ENCODE data around the gene JAGN1. TPM values are rescaled to one million over a fixed set of nuclear protein-coding genes. Genes with fewer than 3 reads are reported as not detected.

Gene JAGN1
- total and polyA plus RNA-seq, 9 of the 15 experiments (the other 6 are each of a cell fraction or from before 2014, with no cell fraction given) = 31.6 to 77.8 (median 40.3) TPM

DNA sequence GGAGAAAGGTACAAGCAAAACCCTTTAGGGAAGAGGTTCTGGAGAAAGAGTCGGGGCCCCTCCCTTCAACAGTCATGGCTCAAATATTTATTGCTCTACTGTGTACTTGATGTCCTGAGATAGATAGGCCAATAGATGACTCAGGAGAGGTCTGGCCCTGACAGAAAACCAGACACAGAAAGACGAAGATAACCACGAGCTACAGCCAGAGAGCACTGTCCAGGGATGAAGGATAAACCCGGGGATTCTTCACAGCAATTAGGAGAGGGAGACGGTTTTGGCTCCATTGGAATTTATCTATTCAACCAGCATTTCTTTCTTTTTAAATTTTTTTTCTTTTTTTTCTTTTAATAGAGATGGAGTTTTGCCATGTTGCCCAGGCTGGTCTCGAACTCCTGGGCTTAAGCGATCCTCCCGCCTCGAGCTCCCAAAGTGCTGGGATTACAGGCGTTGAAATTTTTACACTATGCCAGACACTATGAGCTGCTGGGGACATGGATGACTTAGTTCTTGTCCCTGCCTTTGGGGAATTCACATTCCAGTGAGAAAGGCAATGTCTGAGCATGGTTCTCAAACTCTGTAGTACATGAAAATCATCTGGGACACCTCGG is 5.8 kb upstream of the JAGN1 start (continued):
- TF ChIP-seq, protein P1, sequence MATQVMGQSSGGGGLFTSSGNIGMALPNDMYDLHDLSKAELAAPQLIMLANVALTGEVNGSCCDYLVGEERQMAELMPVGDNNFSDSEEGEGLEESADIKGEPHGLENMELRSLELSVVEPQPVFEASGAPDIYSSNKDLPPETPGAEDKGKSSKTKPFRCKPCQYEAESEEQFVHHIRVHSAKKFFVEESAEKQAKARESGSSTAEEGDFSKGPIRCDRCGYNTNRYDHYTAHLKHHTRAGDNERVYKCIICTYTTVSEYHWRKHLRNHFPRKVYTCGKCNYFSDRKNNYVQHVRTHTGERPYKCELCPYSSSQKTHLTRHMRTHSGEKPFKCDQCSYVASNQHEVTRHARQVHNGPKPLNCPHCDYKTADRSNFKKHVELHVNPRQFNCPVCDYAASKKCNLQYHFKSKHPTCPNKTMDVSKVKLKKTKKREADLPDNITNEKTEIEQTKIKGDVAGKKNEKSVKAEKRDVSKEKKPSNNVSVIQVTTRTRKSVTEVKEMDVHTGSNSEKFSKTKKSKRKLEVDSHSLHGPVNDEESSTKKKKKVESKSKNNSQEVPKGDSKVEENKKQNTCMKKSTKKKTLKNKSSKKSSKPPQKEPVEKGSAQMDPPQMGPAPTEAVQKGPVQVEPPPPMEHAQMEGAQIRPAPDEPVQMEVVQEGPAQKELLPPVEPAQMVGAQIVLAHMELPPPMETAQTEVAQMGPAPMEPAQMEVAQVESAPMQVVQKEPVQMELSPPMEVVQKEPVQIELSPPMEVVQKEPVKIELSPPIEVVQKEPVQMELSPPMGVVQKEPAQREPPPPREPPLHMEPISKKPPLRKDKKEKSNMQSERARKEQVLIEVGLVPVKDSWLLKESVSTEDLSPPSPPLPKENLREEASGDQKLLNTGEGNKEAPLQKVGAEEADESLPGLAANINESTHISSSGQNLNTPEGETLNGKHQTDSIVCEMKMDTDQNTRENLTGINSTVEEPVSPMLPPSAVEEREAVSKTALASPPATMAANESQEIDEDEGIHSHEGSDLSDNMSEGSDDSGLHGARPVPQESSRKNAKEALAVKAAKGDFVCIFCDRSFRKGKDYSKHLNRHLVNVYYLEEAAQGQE (IDR thresholded peaks at IDR 0.05; ENCODE audit: borderline replicate concordance) = peak; percentile 19; the same call in 1 of the 2 replicates
- TF ChIP-seq, protein P1 (CRISPR knock-in tag; IDR thresholded peaks at IDR 0.05; ENCODE audit: low read depth) = no peak
- TF ChIP-seq ZEB2 (IDR thresholded peaks at IDR 0.05) = no peak
- no peak for TF ChIP-seq YBX1 (IDR thresholded peaks at IDR 0.05)
- TF ChIP-seq PML (IDR thresholded peaks at IDR 0.05; ENCODE audit: low read length) = 0 out of 2 replicates have a peak, but pooled peaks have one; percentile 26
- no peak for TF ChIP-seq HNRNPH1 (optimal IDR thresholded peaks at IDR 0.05; ENCODE audit: low read depth, low read length)
- no peak for TF ChIP-seq HEY1 (CRISPR knock-in tag; IDR thresholded peaks at IDR 0.05; ENCODE audit: borderline replicate concordance)
- TF ChIP-seq, protein P2, sequence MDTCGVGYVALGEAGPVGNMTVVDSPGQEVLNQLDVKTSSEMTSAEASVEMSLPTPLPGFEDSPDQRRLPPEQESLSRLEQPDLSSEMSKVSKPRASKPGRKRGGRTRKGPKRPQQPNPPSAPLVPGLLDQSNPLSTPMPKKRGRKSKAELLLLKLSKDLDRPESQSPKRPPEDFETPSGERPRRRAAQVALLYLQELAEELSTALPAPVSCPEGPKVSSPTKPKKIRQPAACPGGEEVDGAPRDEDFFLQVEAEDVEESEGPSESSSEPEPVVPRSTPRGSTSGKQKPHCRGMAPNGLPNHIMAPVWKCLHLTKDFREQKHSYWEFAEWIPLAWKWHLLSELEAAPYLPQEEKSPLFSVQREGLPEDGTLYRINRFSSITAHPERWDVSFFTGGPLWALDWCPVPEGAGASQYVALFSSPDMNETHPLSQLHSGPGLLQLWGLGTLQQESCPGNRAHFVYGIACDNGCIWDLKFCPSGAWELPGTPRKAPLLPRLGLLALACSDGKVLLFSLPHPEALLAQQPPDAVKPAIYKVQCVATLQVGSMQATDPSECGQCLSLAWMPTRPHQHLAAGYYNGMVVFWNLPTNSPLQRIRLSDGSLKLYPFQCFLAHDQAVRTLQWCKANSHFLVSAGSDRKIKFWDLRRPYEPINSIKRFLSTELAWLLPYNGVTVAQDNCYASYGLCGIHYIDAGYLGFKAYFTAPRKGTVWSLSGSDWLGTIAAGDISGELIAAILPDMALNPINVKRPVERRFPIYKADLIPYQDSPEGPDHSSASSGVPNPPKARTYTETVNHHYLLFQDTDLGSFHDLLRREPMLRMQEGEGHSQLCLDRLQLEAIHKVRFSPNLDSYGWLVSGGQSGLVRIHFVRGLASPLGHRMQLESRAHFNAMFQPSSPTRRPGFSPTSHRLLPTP (IDR thresholded peaks at IDR 0.05; ENCODE audit: borderline replicate concordance, extremely low read depth, insufficient read length) = peak; percentile 37
- TF ChIP-seq, protein P3, sequence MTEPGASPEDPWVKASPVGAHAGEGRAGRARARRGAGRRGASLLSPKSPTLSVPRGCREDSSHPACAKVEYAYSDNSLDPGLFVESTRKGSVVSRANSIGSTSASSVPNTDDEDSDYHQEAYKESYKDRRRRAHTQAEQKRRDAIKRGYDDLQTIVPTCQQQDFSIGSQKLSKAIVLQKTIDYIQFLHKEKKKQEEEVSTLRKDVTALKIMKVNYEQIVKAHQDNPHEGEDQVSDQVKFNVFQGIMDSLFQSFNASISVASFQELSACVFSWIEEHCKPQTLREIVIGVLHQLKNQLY (CRISPR knock-in tag; conservative IDR thresholded peaks at IDR 0.05) = no peak
- no peak for TF ChIP-seq KLF13 (tag; IDR thresholded peaks at IDR 0.05; ENCODE audit: borderline replicate concordance, low read depth)
- no peak for TF ChIP-seq TBP (optimal IDR thresholded peaks at IDR 0.05; ENCODE audit: low read depth, low read length)
- TF ChIP-seq TOE1 (IDR thresholded peaks at IDR 0.05; ENCODE audit: borderline replicate concordance) = 0 out of 2 replicates have a peak, but pooled peaks have one; percentile 27
- TF ChIP-seq TOE1 (CRISPR knock-in tag; IDR thresholded peaks at IDR 0.05; ENCODE audit: borderline replicate concordance, low read depth) = no peak
- TF ChIP-seq HDAC6 (IDR thresholded peaks at IDR 0.05; ENCODE audit: low read depth, low read length) = no peak
- TF ChIP-seq KHSRP (IDR thresholded peaks at IDR 0.05) = no peak
- no peak for TF ChIP-seq ELF1 (tag; IDR thresholded peaks at IDR 0.05)
- TF ChIP-seq TCF3 (CRISPR knock-in tag; IDR thresholded peaks at IDR 0.05) = peak; percentile 66
- 0 out of 4 replicates have a peak, but pooled peaks of 1 of the 2 experiments have one; percentile 45 for TF ChIP-seq TRIM24 (IDR thresholded peaks at IDR 0.05)

Data from K562 (cell line).